SK-N-SH (cell line): ENCODE results near the gene CDH12. TPM values are rescaled to one million over a fixed set of nuclear protein-coding genes. Genes with fewer than 3 reads are reported as not detected.

Experiments used
- CTCF ChIA-PET: fragments of 300-600, 350-600 bp; formaldehyde crosslinking; extraction: SDS; loops from one replicate; lab custom pipeline; 2021; lab: Yijun Ruan, JAX
- POLR2A ChIA-PET: fragments of 350-600 bp; sonication (Branson Sonifier 250); formaldehyde crosslinking; extraction: SDS; loops from one replicate; lab custom pipeline; 2020; ENCODE audit warnings: antibody characterized with exemption, inconsistent platforms; lab: Yijun Ruan, JAX
- DNase-seq: peaks from one replicate; pipeline ENCODE4 v3.0.0; 2012
- H2AFZ ChIP-seq: fragments of 200-600 bp; sonication (generic); 2 replicates; pipeline ENCODE4 v1.8.1; 2016; ENCODE audit warnings: antibody characterized with exemption, mild to moderate bottlenecking, low read depth
- H3F3A ChIP-seq: fragments of 200-600 bp; sonication (generic); replicated peaks from 2 replicates; pipeline ENCODE3; 2016; ENCODE audit warnings: antibody characterized with exemption, mild to moderate bottlenecking; ENCODE audit not compliant: insufficient read depth
- H3K27ac ChIP-seq, 2 experiments: fragments of 200-500 bp in 1 of 2; fragments of 200-600 bp in 1 of 2; sonication (Bioruptor generic) in 1 of 2; sonication (generic), shearing (Covaris generic) in 1 of 2; 2 replicates each; pipeline versions ENCODE4 v1.5.1 to v1.6.1; 2014 to 2016; ENCODE audit warnings: low read depth in 2 of 2, inconsistent platforms in 1 of 2, low read length in 1 of 2, mild to moderate bottlenecking in 1 of 2, mixed read lengths in 1 of 2
- H3K27me3 ChIP-seq: fragments of 200-600 bp; sonication (generic), shearing (Covaris generic); 2 replicates; pipeline ENCODE4 v1.6.1; 2016; ENCODE audit warnings: mixed run types; ENCODE audit not compliant: insufficient read depth
- H3K36me3 ChIP-seq, 2 experiments: fragments of 200-500 bp in 1 of 2; fragments of 200-600 bp in 1 of 2; sonication (Bioruptor generic) in 1 of 2; sonication (generic) in 1 of 2; replicated peaks in 1 of 2; 2 replicates each; pipeline versions ENCODE3 to v1.5.1; 2014 to 2016; ENCODE audit warnings: low read length in 1 of 2, mild to moderate bottlenecking in 1 of 2; ENCODE audit not compliant: insufficient read depth in 2 of 2, control insufficient read depth in 1 of 2
- H3K4me1 ChIP-seq, 2 experiments: fragments of 200-500 bp in 1 of 2; fragments of 200-600 bp in 1 of 2; sonication (Bioruptor generic) in 1 of 2; sonication (generic), shearing (Covaris generic) in 1 of 2; 2 replicates each; pipeline versions ENCODE4 v1.5.1 to v1.6.1; 2014 to 2016; ENCODE audit warnings: low read depth in 1 of 2, low read length in 1 of 2, mixed run types in 1 of 2; ENCODE audit not compliant: insufficient read depth in 2 of 2, control insufficient read depth in 1 of 2
- H3K4me2 ChIP-seq: fragments of 200-600 bp; sonication (generic), shearing (Covaris generic); 2 replicates; pipeline ENCODE4 v1.6.1; 2017; ENCODE audit warnings: mixed run types
- H3K4me3 ChIP-seq, 2 experiments: fragments of 200-500 bp in 1 of 2; fragments of 200-600 bp in 1 of 2; sonication (Bioruptor generic) in 1 of 2; sonication (generic), shearing (Covaris generic) in 1 of 2; 2 replicates each; pipeline versions ENCODE4 v1.5.1 to v1.8.1; 2014 to 2016; ENCODE audit warnings: low read depth in 2 of 2, inconsistent platforms in 1 of 2, low read length in 1 of 2, mild to moderate bottlenecking in 1 of 2, mixed read lengths in 1 of 2, moderate library complexity in 1 of 2
- H3K79me2 ChIP-seq: fragments of 200-600 bp; sonication (generic); 2 replicates; pipeline ENCODE4 v1.8.1; 2017; ENCODE audit warnings: mild to moderate bottlenecking; ENCODE audit not compliant: insufficient read depth
- H3K9ac ChIP-seq: fragments of 200-600 bp; sonication (generic); 2 replicates; pipeline ENCODE4 v1.6.1; 2017; ENCODE audit warnings: mixed run types
- H3K9me2 ChIP-seq: fragments of 200-600 bp; sonication (generic); 2 replicates; pipeline ENCODE4 v1.6.1; 2017; ENCODE audit warnings: mixed run types
- H3K9me3 ChIP-seq: fragments of 200-600 bp; sonication (generic); 2 replicates; pipeline ENCODE4 v1.6.1; 2017; ENCODE audit warnings: mixed run types, mild to moderate bottlenecking, moderate library complexity
- H4K20me1 ChIP-seq: fragments of 200-600 bp; sonication (generic); 2 replicates; pipeline ENCODE4 v1.6.1; 2017; ENCODE audit warnings: mild to moderate bottlenecking, mixed run types; ENCODE audit not compliant: insufficient read depth
- ELF1 ChIP-seq: IDR thresholded peaks from 2 replicates; pipeline ENCODE4 v1.4.0; 2012
- EP300 ChIP-seq, 2 experiments: IDR thresholded peaks; 2 replicates each; pipeline versions ENCODE4 v1.4.0 to v1.6.1; 2012; ENCODE audit warnings: borderline replicate concordance in 1 of 2, low read depth in 1 of 2, low read length in 1 of 2
- EZH2phosphoT487 ChIP-seq: fragments of 200-600 bp; sonication (generic); IDR thresholded peaks from 2 replicates; pipeline ENCODE4 v1.6.1; 2017; ENCODE audit warnings: low read depth, mixed run types, mild to moderate bottlenecking, antibody characterized with exemption, moderate library complexity, borderline replicate concordance
- FOSL2 ChIP-seq: IDR thresholded peaks from 2 replicates; pipeline ENCODE4 v1.4.0; 2012; ENCODE audit warnings: low read depth, mild to moderate bottlenecking, moderate library complexity, borderline replicate concordance
- FOXM1 ChIP-seq: IDR thresholded peaks from 2 replicates; pipeline ENCODE4 v1.4.0; 2012; ENCODE audit warnings: low read depth, mild to moderate bottlenecking
- MEF2A ChIP-seq: IDR thresholded peaks from 2 replicates; pipeline ENCODE4 v1.4.0; 2012; ENCODE audit warnings: low read depth, borderline replicate concordance
- NFIC ChIP-seq: IDR thresholded peaks from 2 replicates; pipeline ENCODE4 v1.4.0; 2012; ENCODE audit warnings: borderline replicate concordance
- NRF1 ChIP-seq: IDR thresholded peaks from 2 replicates; pipeline ENCODE4 v1.6.1; 2012; ENCODE audit warnings: low read depth, mild to moderate bottlenecking, low read length
- RFX5 ChIP-seq: IDR thresholded peaks from 2 replicates; pipeline ENCODE4 v1.6.1; 2012; ENCODE audit warnings: mild to moderate bottlenecking, improper control_type of control experiment, low read length
- SIN3A ChIP-seq: IDR thresholded peaks from 2 replicates; pipeline ENCODE4 v1.6.1; 2012; ENCODE audit warnings: low read depth, mild to moderate bottlenecking, low read length, moderate library complexity, borderline replicate concordance
- SMC3 ChIP-seq: IDR thresholded peaks from 2 replicates; pipeline ENCODE4 v1.6.1; 2012; ENCODE audit warnings: low read depth, low read length, improper control_type of control experiment
- TAF1 ChIP-seq: IDR thresholded peaks from 2 replicates; pipeline ENCODE4 v1.6.1; 2012; ENCODE audit warnings: low read depth, mild to moderate bottlenecking, low read length, moderate library complexity, borderline replicate concordance
- TEAD4 ChIP-seq: IDR thresholded peaks from 2 replicates; pipeline ENCODE4 v1.4.0; 2012; ENCODE audit warnings: mild to moderate bottlenecking, borderline replicate concordance; ENCODE audit not compliant: insufficient read depth
- YY1 ChIP-seq: IDR thresholded peaks from 2 replicates; pipeline ENCODE4 v1.4.0; 2012; ENCODE audit warnings: low read depth, mild to moderate bottlenecking
- WGBS: methylation state at CpG from one replicate; pipeline ENCODE4 v1.1.6; 2017; ENCODE audit warnings: low lambda C conversion rate; 5-methylcytosine and 5-hydroxymethylcytosine counted together
- polyA plus RNA-seq, 3 experiments: library from polyadenylated mRNA; depleted of rRNA; stranded (reverse); fragments of >200 nt; gene quantifications; 2 replicates each; pipeline ENCODE4 v1.2.3, GENCODE V29; 2012
- TF ChIP-seq, protein P1 (sequence below): fragments of 200-600 bp; sonication (generic); IDR thresholded peaks from 2 replicates; pipeline ENCODE4 v1.6.1; 2017; ENCODE audit warnings: antibody characterized with exemption, mild to moderate bottlenecking, moderate library complexity
- TF ChIP-seq, protein P2 (sequence below): IDR thresholded peaks from 2 replicates; pipeline ENCODE4; 2012
- TF ChIP-seq, protein P3 (sequence below): fragments of 150-350 bp; IDR thresholded peaks from 2 replicates; pipeline ENCODE4 v1.6.1; 2016; ENCODE audit warnings: mild to moderate bottlenecking, low read depth, low read length

Gene CDH12
- polyA plus RNA-seq, 1 of the 3 experiments (the other 2 are of a cell fraction): not detected

DNA sequence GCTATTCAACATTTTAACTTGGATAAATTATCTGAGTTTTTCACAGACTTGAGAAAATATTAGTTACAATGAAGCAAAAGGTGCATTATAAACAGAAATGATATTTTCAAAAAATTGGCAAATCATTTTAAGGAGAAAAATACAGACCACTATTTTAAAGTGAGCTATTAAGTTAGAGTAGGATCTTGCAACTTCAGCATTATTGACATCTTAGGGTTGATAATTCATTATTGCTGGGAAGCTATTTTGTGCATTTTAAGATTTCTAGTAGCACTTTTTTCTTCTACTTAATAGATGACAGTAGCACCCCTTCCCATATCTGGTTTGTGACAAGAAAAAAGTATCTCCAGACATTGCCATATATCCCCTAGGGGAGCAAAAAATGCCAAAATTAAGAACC lies 774.1 kb downstream of the CDH12 start:
- no peaks in the 10 kb centered on the region for H3F3A ChIP-seq
- no peak overlapping the region for H3K4me2 ChIP-seq
- H3K4me3 ChIP-seq: no peak overlapping the region
- H3K9me2 ChIP-seq: no peaks in the 10 kb centered on the region
- ChIA-PET POLR2A (no interaction called here), CTCF (no interaction called here)
- H3K79me2 ChIP-seq: no peaks in the 10 kb centered on the region
- H3K36me3 ChIP-seq: no peaks in the 10 kb centered on the region
- H2AFZ ChIP-seq: no peak overlapping the region
- H3K27ac ChIP-seq: no peak overlapping the region
- TF ChIP-seq FOSL2: no peak
- no peak for TF ChIP-seq FOXM1
- no peak for TF ChIP-seq MEF2A
- no peak for TF ChIP-seq SMC3
- TF ChIP-seq, protein P1, sequence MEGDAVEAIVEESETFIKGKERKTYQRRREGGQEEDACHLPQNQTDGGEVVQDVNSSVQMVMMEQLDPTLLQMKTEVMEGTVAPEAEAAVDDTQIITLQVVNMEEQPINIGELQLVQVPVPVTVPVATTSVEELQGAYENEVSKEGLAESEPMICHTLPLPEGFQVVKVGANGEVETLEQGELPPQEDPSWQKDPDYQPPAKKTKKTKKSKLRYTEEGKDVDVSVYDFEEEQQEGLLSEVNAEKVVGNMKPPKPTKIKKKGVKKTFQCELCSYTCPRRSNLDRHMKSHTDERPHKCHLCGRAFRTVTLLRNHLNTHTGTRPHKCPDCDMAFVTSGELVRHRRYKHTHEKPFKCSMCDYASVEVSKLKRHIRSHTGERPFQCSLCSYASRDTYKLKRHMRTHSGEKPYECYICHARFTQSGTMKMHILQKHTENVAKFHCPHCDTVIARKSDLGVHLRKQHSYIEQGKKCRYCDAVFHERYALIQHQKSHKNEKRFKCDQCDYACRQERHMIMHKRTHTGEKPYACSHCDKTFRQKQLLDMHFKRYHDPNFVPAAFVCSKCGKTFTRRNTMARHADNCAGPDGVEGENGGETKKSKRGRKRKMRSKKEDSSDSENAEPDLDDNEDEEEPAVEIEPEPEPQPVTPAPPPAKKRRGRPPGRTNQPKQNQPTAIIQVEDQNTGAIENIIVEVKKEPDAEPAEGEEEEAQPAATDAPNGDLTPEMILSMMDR: no peak
- TF ChIP-seq NRF1: no peak
- no peak for TF ChIP-seq TEAD4
- H4K20me1 ChIP-seq: no peaks in the 10 kb centered on the region
- H3K4me1 ChIP-seq: no peaks in the 10 kb centered on the region
- H3K9ac ChIP-seq: no peak overlapping the region
- no peaks in the 10 kb centered on the region for H3K27me3 ChIP-seq
- no peaks in the 10 kb centered on the region for H3K9me3 ChIP-seq
- DNase-seq: no peak

DNA sequence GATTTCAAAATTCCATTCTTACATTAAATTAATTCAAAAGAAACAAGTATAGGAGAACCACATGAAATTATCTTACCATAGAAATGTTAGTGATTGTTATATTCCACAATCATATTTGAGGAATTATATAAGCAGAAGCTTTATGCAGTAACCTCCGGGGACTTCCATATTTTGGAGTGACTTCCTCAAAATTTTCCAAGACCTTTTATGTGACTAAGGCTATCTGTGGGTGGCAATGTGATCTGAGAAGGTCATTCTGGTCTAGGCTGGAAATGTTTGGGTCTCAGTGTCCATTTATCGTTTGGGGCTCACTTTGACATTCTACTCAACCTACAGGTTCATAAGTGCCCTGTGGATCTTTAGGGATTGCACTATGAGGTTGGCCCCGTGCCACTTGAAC lies 776.6 kb downstream of the CDH12 start:
- H3K36me3 ChIP-seq: no peaks in the 10 kb centered on the region
- no peaks in the 10 kb centered on the region for H3F3A ChIP-seq
- DNase-seq: no peak
- no peaks in the 10 kb centered on the region for H3K9me3 ChIP-seq
- H3K9ac ChIP-seq: no peak overlapping the region
- no peak overlapping the region for H3K4me2 ChIP-seq
- ChIA-PET CTCF (no interaction called here), POLR2A (no interaction called here)
- no peaks in the 10 kb centered on the region for H3K27me3 ChIP-seq
- no peaks in the 10 kb centered on the region for H3K9me2 ChIP-seq
- H4K20me1 ChIP-seq: no peaks in the 10 kb centered on the region
- H3K27ac ChIP-seq: no peak overlapping the region
- no peak for TF ChIP-seq NFIC
- TF ChIP-seq EP300 (IDR thresholded peaks at IDR 0.05; ENCODE audit: borderline replicate concordance in 1 of 2, low read depth in 1 of 2, low read length in 1 of 2): no peak
- TF ChIP-seq, protein P2, sequence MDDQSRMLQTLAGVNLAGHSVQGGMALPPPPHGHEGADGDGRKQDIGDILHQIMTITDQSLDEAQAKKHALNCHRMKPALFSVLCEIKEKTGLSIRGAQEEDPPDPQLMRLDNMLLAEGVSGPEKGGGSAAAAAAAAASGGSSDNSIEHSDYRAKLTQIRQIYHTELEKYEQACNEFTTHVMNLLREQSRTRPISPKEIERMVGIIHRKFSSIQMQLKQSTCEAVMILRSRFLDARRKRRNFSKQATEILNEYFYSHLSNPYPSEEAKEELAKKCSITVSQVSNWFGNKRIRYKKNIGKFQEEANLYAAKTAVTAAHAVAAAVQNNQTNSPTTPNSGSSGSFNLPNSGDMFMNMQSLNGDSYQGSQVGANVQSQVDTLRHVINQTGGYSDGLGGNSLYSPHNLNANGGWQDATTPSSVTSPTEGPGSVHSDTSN: no peak
- TF ChIP-seq EZH2phosphoT487: no peak
- no peak for TF ChIP-seq YY1
- TF ChIP-seq ELF1: no peak
- TF ChIP-seq, protein P3, sequence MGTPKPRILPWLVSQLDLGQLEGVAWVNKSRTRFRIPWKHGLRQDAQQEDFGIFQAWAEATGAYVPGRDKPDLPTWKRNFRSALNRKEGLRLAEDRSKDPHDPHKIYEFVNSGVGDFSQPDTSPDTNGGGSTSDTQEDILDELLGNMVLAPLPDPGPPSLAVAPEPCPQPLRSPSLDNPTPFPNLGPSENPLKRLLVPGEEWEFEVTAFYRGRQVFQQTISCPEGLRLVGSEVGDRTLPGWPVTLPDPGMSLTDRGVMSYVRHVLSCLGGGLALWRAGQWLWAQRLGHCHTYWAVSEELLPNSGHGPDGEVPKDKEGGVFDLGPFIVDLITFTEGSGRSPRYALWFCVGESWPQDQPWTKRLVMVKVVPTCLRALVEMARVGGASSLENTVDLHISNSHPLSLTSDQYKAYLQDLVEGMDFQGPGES: no peak
- no peak for TF ChIP-seq TAF1
- TF ChIP-seq TEAD4: no peak
- TF ChIP-seq RFX5: no peak
- no peak for TF ChIP-seq SIN3A
- no peak for TF ChIP-seq SMC3
- no peaks in the 10 kb centered on the region for H3K4me1 ChIP-seq
- H3K4me3 ChIP-seq: no peak overlapping the region
- H2AFZ ChIP-seq: no peak overlapping the region
- WGBS: 0% methylated on average over 3 of the region's 3 CpGs
- H3K79me2 ChIP-seq: no peaks in the 10 kb centered on the region
